ENCODE data around the gene CHCHD10.

- TF ChIP-seq CTCF (IDR thresholded peaks at IDR 0.05; ENCODE audit: low read depth, low read length, missing input control) (no peak), NR2F2 (IDR thresholded peaks at IDR 0.05) (no peak), GABPA (IDR thresholded peaks at IDR 0.05 in 1 of 2, conservative IDR thresholded peaks at IDR 0.05 in 1 of 2) (no peak), ATF3 (IDR thresholded peaks at IDR 0.05) (no peak), REST (IDR thresholded peaks at IDR 0.05) (no peak), MAX (IDR thresholded peaks at IDR 0.05) (no peak), FOXA1 (IDR thresholded peaks at IDR 0.05) (no peak)
Observed at GRCh38 chr22:23752750-23753149, 15.0 kb downstream of the CHCHD10 start.
